Upper lobe of left lung (tissue), 4 donors: ENCODE data around the gene N4BP2L1.

Experiments
- CTCF ChIP-seq, 6 experiments: fragments of 450-650 bp in 4 of 6; fragments of 200-600 bp in 2 of 6; sonication (generic) in 2 of 6; IDR thresholded peaks; one replicate each; pipeline ENCODE4 v1.5.1; 2016 to 2019; ENCODE audit warnings: antibody characterized with exemption in 6 of 6
- POLR2A ChIP-seq, 4 donors: fragments of 450-650 bp; IDR thresholded peaks; one replicate each; pipeline ENCODE4 v1.5.1; 2016 to 2017; ENCODE audit warnings: antibody characterized with exemption in 4 of 4, mild to moderate bottlenecking in 2 of 4
- POLR2AphosphoS5 ChIP-seq, 2 donors: sonication (generic); formaldehyde crosslinking; IDR thresholded peaks; one replicate each; pipeline ENCODE4 v1.5.1; 2017; ENCODE audit warnings: antibody characterized with exemption in 2 of 2

GRCh38 chr13:32417995-32418394 lies 9.9 kb downstream of the N4BP2L1 start:
- TF ChIP-seq CTCF (IDR thresholded peaks at IDR 0.05) (no peak), POLR2AphosphoS5 (IDR thresholded peaks at IDR 0.05) (no peak), POLR2A (IDR thresholded peaks at IDR 0.05) (no peak)
